ENCODE data around the gene PDGFA.

The PDGFA gene

DNA sequence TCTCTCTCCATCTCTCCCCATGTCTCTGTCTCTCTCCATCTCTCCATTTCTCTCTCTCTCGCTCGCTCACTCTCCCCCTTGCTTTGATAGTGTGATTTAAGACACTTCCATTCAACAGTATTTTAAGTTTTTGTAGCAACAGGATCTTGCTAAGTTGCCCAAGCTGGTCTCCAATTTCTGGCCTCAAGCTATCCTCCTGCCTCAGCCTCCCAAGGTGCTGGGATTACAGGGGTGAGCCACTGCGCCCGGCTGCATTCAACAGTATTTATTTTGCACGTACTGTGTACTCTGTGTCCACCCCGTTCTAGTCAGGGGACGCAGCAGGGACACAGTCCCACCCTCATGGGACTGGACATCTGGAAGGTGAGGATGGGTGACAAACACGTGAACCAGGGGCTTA, 14.4 kb upstream of the PDGFA start:
- no peak for DNase-seq

DNA sequence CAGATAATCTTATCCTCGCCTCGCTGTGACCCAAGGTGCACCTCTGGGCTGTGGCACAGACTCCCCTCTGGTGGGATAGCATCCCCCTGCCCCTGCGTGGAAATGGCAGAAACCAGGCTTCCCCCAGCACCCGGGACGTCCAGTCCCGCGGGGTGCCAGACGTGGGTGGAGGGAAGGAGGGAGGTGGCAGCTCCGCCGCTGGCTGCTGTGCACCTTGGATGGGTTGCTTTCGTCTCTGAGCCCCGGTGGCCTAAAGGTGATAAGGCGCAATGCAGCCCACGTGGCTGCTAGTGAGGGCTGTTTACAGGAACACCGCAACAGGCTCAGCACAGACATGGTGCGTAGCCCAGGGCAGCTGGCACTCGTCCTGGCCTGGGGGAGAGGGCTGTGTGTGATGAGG, 13.6 kb upstream of the PDGFA start:
- DNase-seq, result no peak

DNA sequence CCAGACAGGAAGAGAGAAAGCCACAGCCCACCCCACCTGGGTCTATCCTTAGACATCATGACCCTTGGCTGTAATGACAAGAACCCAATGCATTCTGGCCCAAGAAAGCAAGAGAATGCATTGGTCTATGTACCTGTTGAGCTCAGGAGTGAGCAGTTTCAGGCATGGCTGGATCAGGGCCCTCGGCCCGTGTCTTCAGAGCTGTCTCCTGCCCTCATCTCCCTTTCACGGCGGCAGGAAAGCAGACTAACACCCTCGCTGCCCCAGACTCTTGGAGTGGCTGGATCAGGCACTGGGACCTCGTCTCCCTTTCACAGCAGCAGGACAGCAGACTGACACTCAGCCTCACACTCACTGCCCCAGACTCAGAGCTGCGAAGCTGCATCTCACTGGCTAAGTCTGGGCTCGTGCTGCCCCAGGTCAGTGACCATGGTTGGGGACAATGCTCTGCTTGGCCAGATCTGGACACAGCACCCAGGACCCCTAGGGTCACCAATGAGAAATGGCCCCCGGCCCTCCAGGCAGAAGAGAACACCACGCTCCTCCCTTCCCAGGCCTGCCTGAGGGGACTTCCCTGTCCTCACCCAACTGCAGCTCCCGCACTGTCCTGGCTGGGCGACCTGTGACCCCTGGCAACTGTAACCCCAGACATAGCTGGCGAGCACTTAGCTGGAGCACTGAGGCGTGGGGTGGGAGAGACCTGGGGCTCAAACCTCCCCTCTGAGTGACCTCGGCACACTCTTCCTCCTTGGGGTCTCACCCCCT, 12.9 kb upstream of the PDGFA start:
- DNase-seq, result no peak

DNA sequence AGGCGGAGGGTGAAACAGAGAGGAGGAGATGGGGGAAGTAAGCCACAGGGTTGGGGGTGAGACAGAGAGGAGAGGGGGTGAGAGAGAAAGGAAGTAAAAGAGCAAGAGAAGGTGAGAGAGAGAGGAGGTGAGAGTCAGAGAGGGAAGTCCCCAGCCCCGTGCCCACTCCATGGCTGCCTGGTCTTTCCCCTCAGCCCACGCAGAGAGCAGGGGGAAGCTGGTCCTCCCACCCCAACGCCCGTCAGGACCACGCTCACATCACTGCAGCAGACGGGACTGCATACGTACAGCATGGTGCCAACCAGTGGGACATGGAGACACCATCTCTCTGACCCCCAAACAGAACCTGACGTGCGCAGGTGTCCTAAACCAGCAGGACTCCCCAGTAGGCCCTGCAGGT, 12.1 kb upstream of the PDGFA start:
- no peak for DNase-seq

DNA sequence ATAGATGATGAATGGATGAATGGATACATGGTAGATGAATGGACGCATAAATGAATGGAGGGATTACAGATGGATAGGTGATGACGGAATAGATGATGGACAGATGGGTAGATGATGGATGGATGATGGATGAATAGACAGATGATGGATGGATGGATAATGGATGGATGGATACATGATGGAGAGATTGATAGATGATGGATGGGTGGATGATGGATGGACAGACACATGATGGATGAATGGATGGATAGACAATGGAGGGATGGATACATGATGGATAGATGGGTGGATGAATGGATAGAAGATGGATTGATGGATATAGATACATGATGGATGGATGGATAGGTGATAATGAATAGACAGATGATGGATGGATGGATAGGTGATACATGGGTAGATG, 8.8 kb upstream of the PDGFA start:
- DNase-seq, result no peak

DNA sequence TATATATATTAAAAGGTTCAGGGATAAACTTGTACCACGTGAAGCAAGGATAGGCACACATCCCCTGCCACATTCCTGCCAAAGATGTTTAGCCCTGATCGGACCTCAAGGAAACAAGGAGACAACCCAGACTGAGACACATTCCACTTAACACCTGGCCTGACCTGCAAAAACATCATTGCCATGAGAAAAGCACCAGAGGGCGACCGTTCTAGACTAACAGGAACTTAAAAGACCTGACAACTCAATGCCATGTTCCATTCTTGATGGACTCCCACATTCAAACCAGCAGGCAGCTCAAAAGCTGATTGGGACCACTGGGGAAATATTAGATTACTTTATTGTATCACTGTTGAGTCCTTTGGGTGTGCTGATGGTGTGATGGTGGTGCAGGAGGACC, 8.1 kb upstream of the PDGFA start:
- DNase-seq, result no peak

DNA sequence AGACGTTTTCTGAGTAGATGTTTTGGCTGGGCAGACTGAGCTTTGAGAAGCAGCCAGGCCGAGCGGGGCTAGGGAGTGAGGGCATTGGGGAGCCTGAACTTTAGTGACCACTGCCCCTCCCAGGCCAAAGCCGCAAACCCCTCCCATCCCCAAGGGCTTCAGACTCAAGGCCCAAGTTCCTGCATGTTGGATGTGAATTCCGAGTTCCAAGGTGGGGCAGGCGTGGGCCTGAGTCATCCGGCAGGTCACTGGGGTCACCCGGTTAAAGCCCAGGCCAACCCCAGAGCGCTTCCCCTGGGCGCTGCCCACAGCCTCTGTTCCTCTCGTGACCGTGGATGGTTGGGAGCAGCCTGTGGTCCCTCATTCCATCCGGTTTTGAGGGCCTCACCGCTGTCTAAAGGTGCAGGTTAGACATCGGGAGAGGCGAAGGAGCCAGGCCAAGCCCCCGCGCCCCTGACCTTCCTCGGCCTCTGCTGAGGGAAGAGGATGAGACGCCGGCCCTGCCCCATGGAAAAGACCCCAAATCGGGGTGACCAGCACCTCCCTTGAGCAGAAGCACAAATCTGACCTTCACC, 6.9 kb upstream of the PDGFA start:
- DNase-seq, result no peak

DNA sequence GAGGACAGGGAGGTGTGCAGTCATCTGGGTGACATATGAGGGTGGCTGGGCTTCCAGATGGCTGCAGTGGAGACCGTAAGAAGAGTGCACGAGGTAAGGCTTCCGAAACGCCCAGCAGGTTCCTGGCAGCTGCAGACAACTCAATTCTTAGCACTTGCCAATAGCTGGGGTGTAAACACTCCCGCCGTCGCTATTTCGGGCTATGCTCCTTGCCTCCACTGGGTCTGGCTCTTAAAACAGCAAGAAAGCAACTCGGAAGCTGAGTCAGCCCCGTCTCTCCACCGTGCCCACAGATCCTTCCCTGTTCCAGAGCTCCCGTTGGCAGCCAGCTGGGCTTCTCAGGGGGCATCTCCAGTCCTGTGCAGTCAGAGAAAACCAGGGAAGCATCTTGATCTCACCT, 6.1 kb upstream of the PDGFA start:
- DNase-seq, result no peak

DNA sequence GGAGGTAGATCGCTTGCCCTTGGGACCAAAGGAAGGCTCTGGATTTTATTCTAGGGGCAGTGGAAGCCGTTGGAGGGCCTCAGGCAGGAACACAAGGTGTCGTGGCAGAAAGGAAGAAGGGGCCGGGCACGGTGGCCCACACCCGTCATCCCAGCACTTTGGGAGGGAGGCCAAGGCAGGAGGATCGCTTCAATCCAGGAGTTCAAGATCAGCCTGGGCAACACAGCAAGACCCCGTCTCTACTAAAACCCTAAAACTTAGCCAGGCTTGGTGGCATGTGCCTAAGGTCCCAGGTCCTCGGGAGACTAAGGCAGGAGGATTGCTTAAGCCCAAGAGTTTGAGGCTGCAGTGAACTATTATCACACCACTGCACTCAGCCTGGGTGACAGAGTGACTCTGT, 5.2 kb upstream of the PDGFA start:
- no peak for DNase-seq

DNA sequence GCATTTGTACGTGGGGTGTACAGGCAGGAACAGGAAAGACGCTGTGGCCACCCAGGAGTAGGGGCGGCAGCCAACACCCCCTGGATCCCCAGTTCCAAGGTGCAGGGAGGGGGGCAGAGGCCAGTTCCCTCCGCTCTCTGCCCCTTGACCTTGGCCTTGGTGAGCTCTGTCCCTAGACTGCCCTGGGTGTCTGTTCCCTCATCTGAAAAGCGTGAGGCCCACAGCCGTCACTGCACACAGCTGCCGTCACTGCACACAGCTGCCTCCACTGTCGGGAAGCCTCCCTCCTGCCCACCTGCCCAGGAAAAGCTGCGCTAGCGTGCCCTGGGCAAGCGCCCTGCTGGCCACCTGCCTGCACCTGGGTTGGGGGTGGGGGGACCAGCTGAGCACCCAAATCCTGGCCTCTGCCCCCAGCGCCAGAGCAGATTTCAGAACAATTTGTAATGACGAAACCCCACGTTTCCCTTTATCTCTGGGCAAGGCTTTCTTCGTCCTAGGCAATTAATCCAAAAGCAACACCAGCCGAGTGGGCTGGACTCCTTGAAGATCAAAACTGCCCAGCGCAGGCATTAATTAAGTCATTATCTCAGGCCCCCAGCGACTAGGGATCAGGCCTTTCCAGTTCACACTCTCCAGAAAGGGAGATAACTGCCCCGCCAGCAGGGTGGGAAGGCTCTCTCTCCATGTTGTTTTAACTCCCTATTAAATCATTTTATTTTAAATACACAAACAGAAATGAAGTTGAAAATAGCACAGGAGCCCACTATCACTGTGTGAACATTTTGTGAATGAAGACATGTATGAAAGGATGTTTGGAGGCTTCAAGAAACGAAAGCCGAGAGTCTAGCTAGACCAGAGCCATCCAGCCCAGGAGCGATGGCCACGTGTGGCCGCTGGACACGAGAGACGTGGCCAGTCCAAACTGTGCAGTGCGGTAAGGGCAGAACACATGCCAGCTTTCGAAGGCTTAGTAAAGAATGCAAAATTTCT, 4.0 kb upstream of the PDGFA start:
- DNase-seq, result no peak

DNA sequence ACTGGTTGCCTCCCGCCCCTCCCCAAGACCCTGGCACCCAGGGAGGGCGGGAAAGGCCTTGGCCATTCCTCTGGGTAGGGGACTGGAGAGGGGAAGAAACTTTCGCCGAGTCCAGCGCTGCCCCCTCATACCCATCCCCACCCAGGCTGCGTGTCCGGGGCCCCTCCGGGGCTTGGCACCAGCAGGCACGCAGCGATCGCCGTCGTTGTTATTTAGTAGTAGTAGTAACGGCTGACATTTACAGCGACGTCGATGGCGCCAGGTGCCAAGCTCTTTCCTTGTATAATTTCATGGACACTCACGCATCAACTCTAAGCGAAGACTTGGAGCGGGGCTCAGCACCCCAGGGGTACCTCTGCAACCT, 3.3 kb upstream of the PDGFA start:
- DNase-seq, result no peak

DNA sequence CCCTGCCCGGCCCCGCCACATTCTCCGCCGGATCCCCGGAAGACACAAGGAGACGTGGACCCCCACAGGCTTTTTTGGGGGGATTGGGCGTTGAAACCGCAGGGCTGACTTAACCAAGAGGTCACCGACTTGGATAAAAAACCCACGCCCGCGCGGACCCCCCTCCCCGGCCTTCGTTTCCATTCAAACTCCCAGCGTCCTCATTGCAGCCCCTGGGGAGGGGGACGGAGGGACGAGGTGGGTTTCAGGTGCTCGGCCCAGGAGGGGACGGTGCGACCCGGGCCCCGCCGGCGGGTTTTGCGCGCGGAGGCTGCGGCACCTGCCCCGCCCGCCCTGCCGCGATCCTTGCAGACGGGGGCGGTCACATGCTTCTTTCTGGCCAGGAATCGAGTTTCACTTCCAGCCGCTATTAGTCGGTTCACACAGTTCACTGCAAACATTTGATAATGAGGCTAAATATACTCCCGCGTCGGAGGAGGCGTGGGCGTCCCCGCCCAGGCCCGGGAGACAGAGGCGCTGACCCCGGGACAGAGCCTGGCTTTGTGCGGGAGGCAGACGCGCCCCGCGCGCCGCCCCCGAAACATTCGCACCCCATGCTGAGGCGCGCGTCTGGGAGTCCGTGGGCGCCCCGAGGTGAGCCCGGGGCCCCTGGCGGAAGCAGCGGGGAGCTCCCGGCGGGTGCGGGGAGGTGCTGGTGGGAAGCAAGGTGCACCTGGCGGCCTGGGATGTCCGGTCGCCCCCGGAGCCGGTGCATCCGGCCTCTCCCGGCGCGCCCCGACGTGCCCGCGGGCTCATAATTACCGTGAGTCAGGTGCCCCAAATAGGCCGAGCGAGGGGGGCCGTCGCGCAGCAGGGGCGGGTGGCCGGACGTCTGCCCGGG, 2.7 kb upstream of the PDGFA start:
- no peak for DNase-seq

DNA sequence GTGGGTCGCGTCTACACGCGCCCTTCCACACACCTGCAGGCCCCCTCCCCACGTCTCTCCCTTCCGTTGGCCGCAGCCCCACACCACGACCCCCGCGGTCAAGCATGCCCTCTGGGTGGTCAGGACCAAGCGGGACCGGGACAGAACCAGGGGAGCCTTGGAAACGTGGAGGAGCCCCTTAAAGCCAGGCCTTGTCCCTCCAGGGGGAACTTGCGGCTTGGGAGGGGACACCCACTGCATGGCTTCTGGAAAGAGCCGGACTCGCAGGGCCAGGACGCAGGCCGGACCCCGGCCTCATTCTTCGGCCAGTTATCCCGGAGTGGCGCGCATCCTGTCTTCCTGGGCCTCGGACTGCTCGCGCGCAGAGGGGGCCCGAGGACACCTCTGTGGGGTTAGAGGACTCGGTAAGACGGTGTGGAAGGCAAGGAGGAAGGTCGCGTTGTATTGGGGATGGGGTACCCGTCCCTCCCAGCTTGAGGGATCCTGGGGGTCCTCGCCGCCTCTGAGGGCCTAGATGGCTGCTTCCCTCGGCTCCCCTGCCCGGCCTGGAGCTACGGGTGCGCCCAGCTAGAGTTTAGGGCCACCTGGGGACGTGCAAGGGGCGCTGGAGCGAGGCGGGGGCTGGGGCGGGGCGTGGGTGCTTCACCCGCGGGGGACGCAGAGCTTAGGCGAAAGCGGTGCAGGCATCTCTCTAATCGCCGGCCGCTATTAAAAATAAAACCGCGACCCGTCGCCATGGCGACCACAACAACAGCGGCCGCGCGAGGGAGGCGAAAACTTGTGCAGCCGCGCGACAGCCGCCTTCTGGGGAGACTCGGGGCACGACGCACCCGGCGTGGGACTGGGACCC, 1.8 kb upstream of the PDGFA start:
- DNase-seq, result no peak

DNA sequence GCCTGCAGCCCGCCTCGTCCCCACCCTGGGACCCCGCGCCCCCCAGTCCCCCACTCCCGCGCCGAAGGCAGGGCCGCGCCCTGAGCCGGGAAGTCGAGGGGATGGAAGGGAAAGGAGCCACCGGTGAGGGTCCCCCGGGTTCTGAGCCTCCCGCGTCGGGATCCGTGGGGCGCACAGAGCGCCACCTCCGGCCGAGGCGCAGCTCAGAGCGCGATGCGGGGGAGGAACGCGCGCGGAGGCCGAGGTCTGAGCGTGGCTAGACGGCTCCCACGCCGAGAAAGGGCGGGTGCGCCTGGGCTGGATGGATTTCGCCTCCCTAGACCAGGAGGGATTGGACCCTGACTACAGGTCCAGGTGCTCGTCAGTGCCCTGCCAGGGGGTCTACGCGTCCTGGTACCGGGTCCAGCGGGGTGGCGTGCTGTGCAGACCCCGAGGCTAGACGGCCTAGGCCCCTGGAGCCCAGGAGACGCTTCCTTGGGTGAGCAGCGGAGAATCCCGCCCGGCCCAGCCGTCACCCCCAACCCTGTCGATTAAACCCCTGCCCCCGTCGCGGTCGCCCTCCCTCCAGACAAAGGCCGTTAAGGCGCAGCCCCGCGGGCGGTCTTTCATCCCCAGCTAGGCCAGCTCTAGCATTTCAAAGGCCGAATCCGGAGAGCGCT, 986 bp upstream of the PDGFA start:
- no peak for DNase-seq

DNA sequence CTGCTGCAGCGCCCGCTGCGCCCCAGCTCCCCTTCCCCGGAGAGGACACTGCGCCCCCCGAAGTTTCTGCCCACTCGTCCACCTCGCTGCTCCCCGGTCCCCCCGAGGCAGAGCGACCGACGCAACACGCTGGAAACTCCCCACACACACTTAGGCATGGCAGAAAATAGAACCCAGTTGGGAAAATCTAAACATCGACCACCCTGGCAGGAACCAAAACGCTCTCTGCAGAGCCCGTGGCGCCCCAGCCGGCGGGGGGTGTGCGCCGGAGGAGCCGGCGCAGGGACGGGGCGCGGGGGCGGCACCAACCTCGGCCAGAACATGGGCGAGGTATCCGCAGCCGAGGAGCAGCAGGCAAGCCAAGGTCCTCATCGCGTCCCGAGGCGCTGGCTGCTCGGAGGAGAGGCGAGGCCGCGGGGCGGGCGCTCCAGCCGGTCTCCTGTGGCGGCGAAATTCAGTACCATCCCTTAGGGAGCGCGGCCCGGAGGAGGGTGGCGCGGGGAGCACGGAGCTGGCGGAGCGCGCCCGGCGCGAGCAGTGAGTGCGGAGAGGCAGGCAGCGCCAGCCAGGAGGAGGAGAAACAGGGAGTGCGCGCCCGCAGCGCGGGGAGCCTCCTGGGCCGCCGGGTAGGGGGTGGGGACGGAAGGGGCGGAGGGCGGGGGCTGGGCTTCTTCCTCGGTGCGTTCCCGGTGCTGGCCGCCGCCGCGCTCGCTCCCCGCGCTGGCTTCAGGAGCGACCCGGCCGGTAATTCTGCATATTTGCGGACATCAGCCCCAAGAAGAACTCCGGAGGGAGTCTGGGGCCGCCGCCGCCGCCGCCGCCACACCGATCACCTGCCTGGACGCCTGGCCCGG, 789 bp downstream of the PDGFA start:
- DNase-seq, result no peak

DNA sequence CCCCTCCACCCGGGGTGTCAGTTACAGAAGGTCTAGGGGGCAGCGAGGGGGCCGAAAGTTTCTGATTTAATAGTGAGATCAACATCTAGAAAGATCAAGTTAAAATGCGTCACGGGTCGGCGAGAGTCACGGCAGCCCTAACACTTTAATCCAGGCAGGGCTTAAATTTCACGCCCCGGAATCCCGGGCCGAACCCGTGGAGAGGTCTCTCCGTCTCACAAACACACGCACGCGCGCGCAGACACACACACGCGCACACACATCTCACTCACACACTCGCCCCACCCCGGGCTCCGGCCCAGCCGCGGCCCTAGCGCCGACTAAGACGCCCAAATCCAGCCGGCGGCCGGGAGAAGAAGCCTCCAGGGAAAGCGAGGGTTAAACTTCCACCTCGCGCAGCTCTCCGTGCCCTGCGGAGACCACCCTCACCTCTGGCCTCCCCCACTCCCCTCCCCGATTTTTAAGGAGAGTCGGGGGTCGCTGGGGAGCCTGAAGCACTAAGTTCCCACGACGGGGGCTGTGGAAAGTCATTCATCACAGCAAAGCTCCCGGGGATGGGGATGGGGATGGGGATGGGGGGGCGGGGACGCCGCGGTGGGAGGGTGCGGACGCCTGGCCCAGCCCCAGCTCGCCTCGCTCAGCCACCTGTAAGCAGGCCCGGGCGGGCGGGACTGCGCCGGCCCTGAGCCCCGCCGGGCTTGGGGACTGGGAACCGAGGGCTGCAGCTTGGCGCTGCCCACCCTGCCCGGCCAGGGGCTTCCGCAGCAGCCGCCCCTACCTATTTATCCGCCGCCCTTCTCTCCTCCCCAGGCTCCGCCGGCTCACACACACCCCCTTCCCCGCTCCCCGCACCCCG, 1.6 kb downstream of the PDGFA start:
- no peak for DNase-seq

DNA sequence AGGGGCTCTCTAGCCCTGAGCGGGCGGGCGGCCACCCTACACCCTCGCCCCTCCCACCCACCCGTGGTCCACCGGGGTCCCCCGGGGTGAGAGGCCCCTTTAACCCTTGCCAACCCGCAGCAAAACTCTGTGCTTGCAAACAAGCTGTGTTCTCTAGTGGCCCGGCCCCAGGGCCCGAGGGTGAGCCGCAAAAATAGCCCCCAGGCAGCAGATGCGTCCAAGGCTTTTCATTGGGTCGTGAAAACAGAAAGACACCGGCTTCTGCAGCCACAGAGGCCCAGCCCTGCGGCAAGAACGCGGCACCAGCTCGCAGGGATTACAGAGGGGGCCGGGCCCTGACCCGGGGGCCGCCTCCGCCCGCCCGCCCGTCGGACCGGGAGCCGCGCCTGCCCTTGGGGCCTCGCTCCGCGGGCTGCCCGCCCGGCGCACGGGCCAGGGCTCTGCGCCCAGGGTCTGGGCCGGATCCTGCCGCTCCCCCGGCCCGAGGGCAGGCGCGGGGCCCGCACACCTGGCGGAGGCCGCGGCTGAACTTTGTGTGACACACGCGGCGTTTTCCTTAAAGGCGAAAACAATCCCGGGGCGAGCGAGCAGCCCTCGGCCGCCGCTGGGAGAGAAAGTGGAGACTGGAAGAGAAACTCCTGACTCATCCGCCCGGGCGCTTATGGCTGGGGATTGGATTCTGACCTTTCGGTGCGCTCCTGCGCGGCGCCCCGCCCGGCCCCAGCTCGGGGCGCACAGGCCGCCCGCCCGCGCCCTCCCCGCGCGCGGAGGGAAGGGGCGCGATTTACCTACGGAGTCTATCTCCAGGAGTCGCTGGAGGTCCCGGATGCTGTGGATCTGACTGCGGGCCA, 2.8 kb downstream of the PDGFA start:
- no peak for DNase-seq

DNA sequence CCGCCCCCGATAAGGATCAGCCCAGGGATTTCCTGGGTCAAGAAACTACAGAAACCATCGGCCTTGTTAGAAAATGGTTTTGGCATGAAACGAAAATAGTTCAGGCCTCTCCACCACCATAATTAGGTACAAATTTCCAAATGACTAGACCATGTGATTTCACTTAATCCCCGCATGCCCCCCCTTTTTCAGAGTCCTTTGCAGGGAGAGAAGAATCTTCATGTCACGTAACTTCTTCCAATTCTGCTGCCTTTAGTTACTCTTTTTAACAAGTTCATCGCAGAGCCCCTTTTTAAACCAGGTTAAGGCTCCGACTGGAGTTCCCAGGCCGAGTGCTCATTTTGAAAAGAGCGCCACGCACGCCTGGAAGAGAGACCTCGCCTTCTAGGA, 3.4 kb downstream of the PDGFA start:
- no peak for DNase-seq

Measured in NCI-H774 (cell line).